ENCODE data around the gene TAS2R1.

Gene TAS2R1

DNA sequence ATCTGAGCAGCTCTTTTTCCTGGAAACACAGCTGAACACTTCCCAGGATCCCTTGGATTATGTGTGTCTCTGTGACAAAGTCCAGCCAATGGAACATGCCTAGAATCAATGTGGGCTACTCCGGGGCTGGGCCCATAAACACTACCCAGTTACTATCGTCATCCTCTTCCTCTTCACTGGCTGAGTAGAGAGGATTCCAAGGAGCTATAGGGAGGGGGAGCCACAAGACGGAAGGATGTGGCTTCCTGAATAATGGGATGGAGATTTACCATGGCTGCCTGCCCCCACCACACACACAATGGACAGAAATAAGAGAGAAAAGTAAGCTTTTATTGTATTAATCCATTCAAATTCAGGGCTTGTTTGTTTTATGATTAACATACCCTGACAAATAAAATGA is 22.1 kb upstream of the TAS2R1 start:
- Histone ChIP-seq H3K9me3 (ENCODE audit: control insufficient read depth in 2 of 2, low read length in 2 of 2) (no peaks in the 10 kb centered on the region), H3K9ac (ENCODE audit: low read length in 2 of 2) (no peak overlapping the region), H3K27ac (ENCODE audit: low read length) (no peak overlapping the region), H3K27me3 (ENCODE audit: control insufficient read depth in 1 of 2, insufficient read depth in 2 of 2, low read length in 2 of 2) (no peaks in the 10 kb centered on the region), H3K4me3 (ENCODE audit: low read length in 2 of 2) (no peak overlapping the region), H3K4me1 (ENCODE audit: control insufficient read depth, insufficient read depth, low read length) (no peaks in the 10 kb centered on the region), H3K36me3 (ENCODE audit: control insufficient read depth in 2 of 2, insufficient read depth in 2 of 2, low read length in 2 of 2) (no peaks in the 10 kb centered on the region)

DNA sequence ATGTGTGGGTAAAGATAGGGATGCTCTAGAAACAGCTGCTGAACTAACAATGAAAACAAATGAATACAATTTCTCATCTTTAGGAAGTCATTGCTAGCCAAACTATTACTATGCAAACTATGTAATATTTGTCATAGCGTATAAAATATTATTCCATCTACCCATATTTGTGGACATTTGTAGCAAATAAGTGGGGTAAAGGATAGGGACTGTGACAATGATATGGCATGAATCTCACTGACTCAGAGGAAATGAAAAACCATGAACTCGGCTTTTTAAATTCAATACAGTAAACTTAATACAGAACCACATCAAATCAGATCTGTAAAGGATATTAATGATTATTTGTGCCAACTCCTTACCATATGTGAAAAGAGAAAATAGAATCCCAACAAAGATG is 16.7 kb upstream of the TAS2R1 start:
- Histone ChIP-seq H3K4me1 (ENCODE audit: control insufficient read depth, insufficient read depth, low read length) (no peaks in the 10 kb centered on the region), H3K9me3 (ENCODE audit: control insufficient read depth in 2 of 2, low read length in 2 of 2) (no peaks in the 10 kb centered on the region), H3K4me3 (ENCODE audit: low read length in 2 of 2) (no peak overlapping the region), H3K27me3 (ENCODE audit: control insufficient read depth in 1 of 2, insufficient read depth in 2 of 2, low read length in 2 of 2) (no peaks in the 10 kb centered on the region), H3K36me3 (ENCODE audit: control insufficient read depth in 2 of 2, insufficient read depth in 2 of 2, low read length in 2 of 2) (no peaks in the 10 kb centered on the region), H3K9ac (ENCODE audit: low read length in 2 of 2) (no peak overlapping the region), H3K27ac (ENCODE audit: low read length) (no peak overlapping the region)

DNA sequence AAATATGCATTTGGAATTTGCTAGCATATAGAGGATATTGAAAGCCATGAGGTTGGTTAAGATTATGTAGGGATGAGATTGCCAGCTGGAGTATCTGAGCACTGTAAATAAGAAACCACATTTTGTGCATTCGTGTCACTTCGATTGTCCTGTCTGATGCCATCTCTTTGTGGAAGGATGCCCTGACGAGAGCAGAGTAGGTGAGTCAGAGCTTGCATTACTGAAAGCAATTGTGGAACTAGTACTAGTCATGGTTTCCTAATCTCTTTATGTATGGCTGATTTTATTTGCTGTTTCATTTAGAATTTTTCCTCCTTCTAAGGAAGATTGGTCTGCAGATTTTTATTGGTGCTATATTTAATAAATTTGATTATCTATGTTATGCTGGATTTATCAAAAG is 14.5 kb upstream of the TAS2R1 start:
- Histone ChIP-seq H3K4me3 (ENCODE audit: low read length in 2 of 2) (no peak overlapping the region), H3K9ac (ENCODE audit: low read length in 2 of 2) (no peak overlapping the region), H3K4me1 (ENCODE audit: control insufficient read depth, insufficient read depth, low read length) (no peaks in the 10 kb centered on the region), H3K9me3 (ENCODE audit: control insufficient read depth in 2 of 2, low read length in 2 of 2) (no peaks in the 10 kb centered on the region), H3K36me3 (ENCODE audit: control insufficient read depth in 2 of 2, insufficient read depth in 2 of 2, low read length in 2 of 2) (no peaks in the 10 kb centered on the region), H3K27me3 (ENCODE audit: control insufficient read depth in 1 of 2, insufficient read depth in 2 of 2, low read length in 2 of 2) (no peaks in the 10 kb centered on the region), H3K27ac (ENCODE audit: low read length) (no peak overlapping the region)

DNA sequence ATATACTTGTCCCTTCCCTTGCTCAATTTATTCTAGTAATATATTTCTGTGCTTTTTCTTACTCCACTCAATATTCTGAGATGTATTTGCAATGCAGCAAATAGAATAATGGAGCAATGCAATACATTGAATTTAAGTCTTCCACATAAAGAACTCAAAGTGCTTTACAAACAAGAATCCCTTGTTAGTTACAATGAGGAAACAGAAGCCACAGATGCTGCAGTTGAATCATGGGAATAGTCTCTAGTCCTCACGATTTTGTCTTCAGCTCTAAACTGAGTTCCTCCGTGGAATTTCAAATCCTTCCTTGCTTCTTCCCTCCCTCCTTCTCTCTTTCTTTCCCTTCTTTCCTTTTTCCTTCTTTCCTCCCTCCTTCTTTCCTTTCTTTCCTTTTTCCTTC is 12.5 kb upstream of the TAS2R1 start:
- no peaks in the 10 kb centered on the region for H3K36me3 ChIP-seq (ENCODE audit: control insufficient read depth in 2 of 2, insufficient read depth in 2 of 2, low read length in 2 of 2)
- H3K9ac ChIP-seq (ENCODE audit: low read length in 2 of 2), result no peak overlapping the region
- H3K27ac ChIP-seq (ENCODE audit: low read length), result no peak overlapping the region
- peaks cover 0 to 5% of the 10 kb centered on the region in 2 donors for H3K9me3 ChIP-seq (ENCODE audit: control insufficient read depth in 2 of 2, low read length in 2 of 2)
- no peak overlapping the region for H3K4me3 ChIP-seq (ENCODE audit: low read length in 2 of 2)
- no peaks in the 10 kb centered on the region for H3K27me3 ChIP-seq (ENCODE audit: control insufficient read depth in 1 of 2, insufficient read depth in 2 of 2, low read length in 2 of 2)
- H3K4me1 ChIP-seq (ENCODE audit: control insufficient read depth, insufficient read depth, low read length), result no peaks in the 10 kb centered on the region

DNA sequence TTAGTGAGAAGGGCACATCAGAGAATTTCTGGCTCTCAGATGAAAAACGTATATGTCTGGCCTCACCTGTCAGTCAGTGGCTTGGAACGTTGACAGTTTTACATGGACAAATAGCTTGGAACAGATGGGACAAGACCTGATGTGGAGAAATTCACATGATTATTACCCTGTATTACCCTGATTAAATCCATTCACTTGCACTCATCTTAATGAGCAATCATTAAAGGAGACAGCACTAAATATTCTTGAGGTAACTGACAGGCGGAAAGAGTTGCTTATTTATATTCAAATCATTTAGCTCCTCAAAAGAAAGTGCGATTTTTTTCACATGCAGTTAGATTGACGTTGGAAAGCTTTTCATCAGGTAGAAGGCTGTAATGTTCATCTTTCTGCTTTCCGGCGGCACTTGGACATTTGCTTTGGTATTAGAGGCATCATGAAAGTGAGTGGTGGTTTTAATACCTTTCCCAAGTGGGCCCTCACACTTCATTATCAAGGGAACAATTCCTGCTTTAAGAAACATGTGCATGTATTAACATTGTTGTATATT is 11.7 kb upstream of the TAS2R1 start:
- no peaks in the 10 kb centered on the region for H3K27me3 ChIP-seq (ENCODE audit: control insufficient read depth in 1 of 2, insufficient read depth in 2 of 2, low read length in 2 of 2)
- H3K4me3 ChIP-seq (ENCODE audit: low read length in 2 of 2), result no peak overlapping the region
- no peaks in the 10 kb centered on the region for H3K4me1 ChIP-seq (ENCODE audit: control insufficient read depth, insufficient read depth, low read length)
- H3K9me3 ChIP-seq (ENCODE audit: control insufficient read depth in 2 of 2, low read length in 2 of 2), result peaks cover 0 to 5% of the 10 kb centered on the region in 2 donors
- no peak overlapping the region for H3K27ac ChIP-seq (ENCODE audit: low read length)
- no peak overlapping the region for H3K9ac ChIP-seq (ENCODE audit: low read length in 2 of 2)
- H3K36me3 ChIP-seq (ENCODE audit: control insufficient read depth in 2 of 2, insufficient read depth in 2 of 2, low read length in 2 of 2), result no peaks in the 10 kb centered on the region

DNA sequence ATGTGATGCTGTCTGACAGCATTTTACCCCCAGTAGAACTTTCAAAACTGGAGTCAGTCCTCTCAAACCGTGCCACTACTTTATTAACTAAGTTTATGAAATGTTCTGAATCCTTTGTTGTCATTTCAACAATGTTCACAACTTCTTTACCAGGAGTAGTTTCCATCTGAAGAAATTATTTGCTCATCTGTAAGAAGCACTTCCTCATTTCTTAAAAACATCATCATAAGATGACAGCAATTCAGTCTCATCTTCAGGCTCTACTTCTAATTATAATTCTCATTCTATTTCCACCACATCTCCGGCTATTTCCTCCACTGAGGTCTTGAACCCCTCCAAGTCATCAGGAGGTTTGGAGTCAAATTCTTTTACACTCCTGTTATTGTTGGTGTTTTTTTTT is 2.3 kb upstream of the TAS2R1 start:
- no peaks in the 10 kb centered on the region for H3K4me1 ChIP-seq (ENCODE audit: control insufficient read depth, insufficient read depth, low read length)
- no peak overlapping the region for H3K27ac ChIP-seq (ENCODE audit: low read length)
- H3K9me3 ChIP-seq (ENCODE audit: control insufficient read depth in 2 of 2, low read length in 2 of 2), result no peaks in the 10 kb centered on the region
- H3K9ac ChIP-seq (ENCODE audit: low read length in 2 of 2), result no peak overlapping the region
- H3K4me3 ChIP-seq (ENCODE audit: low read length in 2 of 2), result no peak overlapping the region
- H3K27me3 ChIP-seq (ENCODE audit: control insufficient read depth in 1 of 2, insufficient read depth in 2 of 2, low read length in 2 of 2), result no peaks in the 10 kb centered on the region
- no peaks in the 10 kb centered on the region for H3K36me3 ChIP-seq (ENCODE audit: control insufficient read depth in 2 of 2, insufficient read depth in 2 of 2, low read length in 2 of 2)

DNA sequence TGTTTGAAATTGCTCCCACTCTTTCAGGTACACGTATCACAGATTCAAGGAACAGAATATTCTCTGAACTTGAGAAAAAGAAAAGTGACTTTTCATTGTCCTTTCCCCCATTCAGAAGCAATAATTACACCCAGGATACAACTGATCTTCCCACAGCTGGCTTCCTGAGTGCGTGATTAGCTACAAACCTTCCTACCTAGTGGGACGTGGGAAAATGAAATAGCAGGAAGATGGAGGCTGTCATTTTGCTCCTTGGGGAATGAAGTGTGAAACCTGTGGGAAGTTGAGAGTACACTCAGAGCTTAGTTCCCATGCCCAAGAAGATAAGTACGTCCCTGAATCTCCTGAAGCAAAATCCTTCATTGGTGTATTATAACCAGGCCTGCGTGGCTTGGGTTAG is 2.6 kb downstream of the TAS2R1 start:
- H3K4me3 ChIP-seq (ENCODE audit: low read length in 2 of 2), result no peak overlapping the region
- no peaks in the 10 kb centered on the region for H3K27me3 ChIP-seq (ENCODE audit: control insufficient read depth in 1 of 2, insufficient read depth in 2 of 2, low read length in 2 of 2)
- no peak overlapping the region for H3K9ac ChIP-seq (ENCODE audit: low read length in 2 of 2)
- H3K27ac ChIP-seq (ENCODE audit: low read length), result no peak overlapping the region
- no peaks in the 10 kb centered on the region for H3K4me1 ChIP-seq (ENCODE audit: control insufficient read depth, insufficient read depth, low read length)
- H3K36me3 ChIP-seq (ENCODE audit: control insufficient read depth in 2 of 2, insufficient read depth in 2 of 2, low read length in 2 of 2), result no peaks in the 10 kb centered on the region
- no peaks in the 10 kb centered on the region for H3K9me3 ChIP-seq (ENCODE audit: control insufficient read depth in 2 of 2, low read length in 2 of 2)

DNA sequence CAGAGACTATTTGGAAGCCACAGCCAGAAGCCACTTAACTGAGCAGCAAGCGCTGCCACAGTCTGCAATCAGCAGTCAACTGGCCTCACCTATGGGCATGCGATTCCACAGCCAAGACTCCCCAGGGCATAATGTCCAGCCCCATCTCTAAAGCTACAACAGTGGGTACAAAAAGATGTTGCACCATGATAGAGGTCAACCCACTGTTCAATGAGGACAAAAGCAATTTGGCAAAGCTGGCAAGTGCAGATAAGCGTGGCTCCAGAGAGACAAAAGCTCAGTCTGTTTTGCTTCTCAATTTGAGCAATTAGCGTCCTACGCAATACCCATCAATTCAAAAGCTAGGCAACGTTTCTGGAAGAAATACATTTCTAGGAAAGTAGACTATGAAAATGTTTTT is 3.2 kb downstream of the TAS2R1 start:
- no peak overlapping the region for H3K4me3 ChIP-seq (ENCODE audit: low read length in 2 of 2)
- no peaks in the 10 kb centered on the region for H3K4me1 ChIP-seq (ENCODE audit: control insufficient read depth, insufficient read depth, low read length)

DNA sequence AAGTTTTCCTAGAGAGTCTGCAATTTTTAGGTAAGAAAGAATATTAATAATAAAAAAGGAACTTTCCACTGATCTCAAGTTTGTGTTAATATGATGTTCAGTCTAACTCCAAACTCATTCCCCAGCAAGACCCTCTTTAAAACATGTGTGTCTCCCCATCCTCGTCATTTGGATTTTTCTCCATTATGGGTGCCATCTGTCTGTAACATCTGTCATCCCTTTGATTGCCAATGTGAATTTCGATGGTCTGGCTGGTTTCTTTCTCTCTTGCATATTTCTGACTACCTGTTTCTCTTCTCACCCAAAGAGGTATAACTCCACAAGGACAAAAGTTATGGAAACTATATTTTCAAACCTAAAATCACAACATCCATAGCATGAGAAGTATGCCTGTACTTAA is 4.4 kb downstream of the TAS2R1 start:
- no peak overlapping the region for H3K27ac ChIP-seq (ENCODE audit: low read length)
- no peak overlapping the region for H3K9ac ChIP-seq (ENCODE audit: low read length in 2 of 2)
- H3K4me1 ChIP-seq (ENCODE audit: control insufficient read depth, insufficient read depth, low read length), result no peaks in the 10 kb centered on the region
- H3K27me3 ChIP-seq (ENCODE audit: control insufficient read depth in 1 of 2, insufficient read depth in 2 of 2, low read length in 2 of 2), result no peaks in the 10 kb centered on the region
- H3K9me3 ChIP-seq (ENCODE audit: control insufficient read depth in 2 of 2, low read length in 2 of 2), result no peaks in the 10 kb centered on the region
- H3K36me3 ChIP-seq (ENCODE audit: control insufficient read depth in 2 of 2, insufficient read depth in 2 of 2, low read length in 2 of 2), result no peaks in the 10 kb centered on the region
- no peak overlapping the region for H3K4me3 ChIP-seq (ENCODE audit: low read length in 2 of 2)

More for the DNA sequence above, 3.2 kb downstream of the TAS2R1 start:
- Histone ChIP-seq H3K9me3 (ENCODE audit: control insufficient read depth in 2 of 2, low read length in 2 of 2) (no peaks in the 10 kb centered on the region), H3K27ac (ENCODE audit: low read length) (no peak overlapping the region), H3K9ac (ENCODE audit: low read length in 2 of 2) (no peak overlapping the region), H3K36me3 (ENCODE audit: control insufficient read depth in 2 of 2, insufficient read depth in 2 of 2, low read length in 2 of 2) (no peaks in the 10 kb centered on the region), H3K27me3 (ENCODE audit: control insufficient read depth in 1 of 2, insufficient read depth in 2 of 2, low read length in 2 of 2) (no peaks in the 10 kb centered on the region)

DNA sequence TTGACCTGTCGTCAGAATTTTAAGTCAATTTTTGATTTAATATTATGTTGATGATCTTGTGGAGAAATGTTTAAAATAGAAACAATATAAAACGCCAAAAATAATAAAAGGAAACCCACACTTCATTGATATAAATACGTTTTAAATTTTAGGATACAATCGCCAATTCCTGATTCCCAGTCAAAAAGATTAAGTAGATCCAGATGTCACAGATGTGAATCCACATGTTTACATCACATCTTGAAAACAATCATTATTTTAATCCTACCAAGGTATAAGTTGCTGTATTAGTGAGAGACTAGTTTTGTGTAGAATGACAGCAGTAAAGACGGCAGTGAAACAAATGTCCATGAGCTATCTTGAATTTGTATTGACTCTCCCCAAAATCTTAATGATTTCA is 4.9 kb downstream of the TAS2R1 start:
- no peaks in the 10 kb centered on the region for H3K36me3 ChIP-seq (ENCODE audit: control insufficient read depth in 2 of 2, insufficient read depth in 2 of 2, low read length in 2 of 2)
- H3K4me1 ChIP-seq (ENCODE audit: control insufficient read depth, insufficient read depth, low read length), result no peaks in the 10 kb centered on the region
- H3K4me3 ChIP-seq (ENCODE audit: low read length in 2 of 2), result no peak overlapping the region
- no peaks in the 10 kb centered on the region for H3K9me3 ChIP-seq (ENCODE audit: control insufficient read depth in 2 of 2, low read length in 2 of 2)
- no peak overlapping the region for H3K9ac ChIP-seq (ENCODE audit: low read length in 2 of 2)
- H3K27ac ChIP-seq (ENCODE audit: low read length), result no peak overlapping the region
- no peaks in the 10 kb centered on the region for H3K27me3 ChIP-seq (ENCODE audit: control insufficient read depth in 1 of 2, insufficient read depth in 2 of 2, low read length in 2 of 2)

DNA sequence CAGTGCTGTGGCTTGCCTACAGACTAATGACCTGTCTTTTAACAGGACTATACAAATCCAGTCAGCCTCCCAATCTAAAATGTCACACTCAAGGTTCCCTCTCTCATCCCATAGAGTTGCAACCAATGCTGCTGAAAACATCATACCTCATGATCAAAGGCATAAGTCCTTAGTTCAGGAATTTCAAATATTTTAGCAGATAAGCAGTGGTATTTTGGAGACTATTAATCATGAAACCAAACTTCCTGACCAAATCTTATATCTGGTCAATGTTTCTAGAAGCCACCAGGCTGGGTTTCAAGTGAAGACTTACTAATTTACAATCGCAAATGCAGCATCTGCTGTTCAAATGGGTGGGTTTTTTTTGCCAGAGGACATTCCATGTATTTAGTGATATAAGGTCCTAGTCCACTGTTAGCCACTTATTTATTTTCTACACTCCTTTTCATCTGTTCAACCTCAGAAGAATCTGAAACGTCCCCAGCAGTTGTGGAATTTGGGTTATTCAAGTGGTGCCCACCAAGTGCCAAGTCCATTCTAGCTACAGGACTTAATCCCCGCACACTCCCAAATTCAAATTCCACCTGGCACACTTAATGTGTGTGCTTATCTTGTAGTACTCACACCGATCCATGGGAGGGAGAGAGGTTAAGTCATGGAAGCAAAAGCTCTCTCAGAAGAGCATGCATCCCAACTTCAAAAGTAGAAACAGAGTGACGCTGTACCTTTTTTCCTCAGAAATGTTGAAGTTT is 5.8 kb downstream of the TAS2R1 start:
- Histone ChIP-seq H3K36me3 (ENCODE audit: control insufficient read depth in 2 of 2, insufficient read depth in 2 of 2, low read length in 2 of 2) (no peaks in the 10 kb centered on the region), H3K27ac (ENCODE audit: low read length) (no peak overlapping the region), H3K9ac (ENCODE audit: low read length in 2 of 2) (no peak overlapping the region), H3K4me3 (ENCODE audit: low read length in 2 of 2) (no peak overlapping the region), H3K9me3 (ENCODE audit: control insufficient read depth in 2 of 2, low read length in 2 of 2) (no peaks in the 10 kb centered on the region), H3K4me1 (ENCODE audit: control insufficient read depth, insufficient read depth, low read length) (no peaks in the 10 kb centered on the region), H3K27me3 (ENCODE audit: control insufficient read depth in 1 of 2, insufficient read depth in 2 of 2, low read length in 2 of 2) (no peaks in the 10 kb centered on the region)
